Measurements from ENCODE around the gene GRAMD4.

GRAMD4 gene

DNA sequence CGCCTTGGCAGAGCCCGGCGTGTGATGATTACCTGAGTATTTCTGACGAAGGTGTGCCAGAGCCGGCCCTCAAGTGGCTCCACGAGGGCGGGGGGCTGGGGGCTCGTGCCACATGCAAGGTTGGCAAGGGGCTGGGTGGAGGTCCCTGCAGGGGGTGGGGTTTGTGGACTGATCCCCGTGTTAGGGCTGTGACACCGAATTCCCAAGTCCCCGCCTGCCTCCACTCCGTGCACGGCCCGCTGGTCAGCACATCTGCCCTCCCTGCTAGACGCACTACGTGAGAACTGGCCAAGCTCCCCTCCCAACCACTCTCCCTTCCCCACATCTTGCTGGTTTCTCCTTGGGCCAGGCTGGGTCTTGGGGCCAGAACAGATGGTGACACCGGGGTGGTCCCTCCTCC is 34.2 kb downstream of the GRAMD4 start:
- no peak for DNase-seq (ENCODE audit: low read depth in 3 of 3, low spot score in 1 of 3)

DNA sequence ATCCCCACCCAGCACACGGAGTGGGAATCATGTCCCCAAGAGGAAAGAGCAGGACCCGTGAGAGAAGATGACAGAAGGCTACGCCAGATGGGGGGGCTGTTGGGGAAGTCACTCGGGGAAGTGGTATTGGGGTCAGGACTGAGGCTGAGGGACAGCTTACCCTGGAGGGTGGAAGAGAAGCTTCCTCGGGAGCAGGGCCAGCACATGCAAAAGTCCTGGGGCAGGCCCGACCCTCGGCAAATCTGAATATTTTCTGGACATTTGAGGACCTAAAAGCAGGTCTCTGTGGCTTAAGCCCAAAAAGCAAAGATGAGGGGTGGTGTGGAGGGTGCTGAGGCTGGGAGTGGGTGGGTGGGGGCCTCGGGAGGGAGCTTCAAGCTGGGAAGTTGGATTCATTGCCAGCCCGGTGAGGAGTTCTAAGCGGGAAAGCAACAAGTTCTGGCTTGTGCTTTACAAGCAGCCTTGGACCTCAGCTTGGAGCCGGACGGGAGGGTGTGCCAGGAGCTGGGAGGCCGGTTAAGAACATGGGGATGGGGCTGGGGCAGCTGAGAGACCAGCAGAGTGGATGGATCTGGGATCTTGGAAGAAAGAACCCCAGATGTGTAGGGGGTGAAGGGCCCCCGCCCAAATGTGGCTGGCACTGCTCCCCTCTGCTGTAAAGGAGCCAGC is 34.9 kb downstream of the GRAMD4 start:
- DNase-seq (ENCODE audit: low read depth in 3 of 3, low spot score in 1 of 3) = no peak

DNA sequence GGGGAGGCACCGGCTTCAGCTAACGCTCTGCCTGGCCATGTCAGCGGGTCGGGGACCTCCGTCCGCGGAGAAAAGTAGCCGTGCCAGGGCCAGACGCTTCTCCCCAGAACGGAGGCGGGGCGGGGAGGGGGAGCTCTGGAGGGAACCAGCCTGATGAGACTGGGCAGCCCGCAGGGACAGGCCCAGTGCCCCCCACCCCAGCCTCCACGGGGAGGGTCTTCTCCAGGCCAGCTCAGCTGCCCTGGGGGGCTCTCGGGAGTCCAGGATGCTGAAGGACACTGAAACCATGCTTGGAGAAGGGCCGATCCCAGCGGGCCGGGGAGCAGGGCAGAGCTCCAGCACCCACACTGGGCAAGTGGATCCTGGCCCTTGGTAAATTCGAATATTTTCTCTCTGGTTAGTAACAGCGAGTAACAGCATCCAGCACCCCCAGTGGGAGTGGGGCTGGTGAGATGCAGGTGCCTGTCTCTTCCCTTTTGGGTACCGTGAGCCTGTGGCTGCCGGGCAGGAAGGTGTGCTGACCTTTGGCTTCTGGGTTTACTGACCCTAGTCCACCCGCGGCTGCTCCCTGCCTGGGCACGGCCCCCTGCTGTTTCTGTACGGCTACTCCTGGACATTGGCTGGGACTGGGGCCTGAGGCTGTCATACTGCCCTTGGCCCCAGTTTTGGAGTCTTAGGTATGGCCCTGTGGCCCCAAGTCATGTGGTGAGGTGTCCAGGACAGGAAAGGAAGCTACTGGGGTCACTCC is 35.8 kb downstream of the GRAMD4 start:
- DNase-seq (ENCODE audit: low read depth in 3 of 3, low spot score in 1 of 3) = no peak

DNA sequence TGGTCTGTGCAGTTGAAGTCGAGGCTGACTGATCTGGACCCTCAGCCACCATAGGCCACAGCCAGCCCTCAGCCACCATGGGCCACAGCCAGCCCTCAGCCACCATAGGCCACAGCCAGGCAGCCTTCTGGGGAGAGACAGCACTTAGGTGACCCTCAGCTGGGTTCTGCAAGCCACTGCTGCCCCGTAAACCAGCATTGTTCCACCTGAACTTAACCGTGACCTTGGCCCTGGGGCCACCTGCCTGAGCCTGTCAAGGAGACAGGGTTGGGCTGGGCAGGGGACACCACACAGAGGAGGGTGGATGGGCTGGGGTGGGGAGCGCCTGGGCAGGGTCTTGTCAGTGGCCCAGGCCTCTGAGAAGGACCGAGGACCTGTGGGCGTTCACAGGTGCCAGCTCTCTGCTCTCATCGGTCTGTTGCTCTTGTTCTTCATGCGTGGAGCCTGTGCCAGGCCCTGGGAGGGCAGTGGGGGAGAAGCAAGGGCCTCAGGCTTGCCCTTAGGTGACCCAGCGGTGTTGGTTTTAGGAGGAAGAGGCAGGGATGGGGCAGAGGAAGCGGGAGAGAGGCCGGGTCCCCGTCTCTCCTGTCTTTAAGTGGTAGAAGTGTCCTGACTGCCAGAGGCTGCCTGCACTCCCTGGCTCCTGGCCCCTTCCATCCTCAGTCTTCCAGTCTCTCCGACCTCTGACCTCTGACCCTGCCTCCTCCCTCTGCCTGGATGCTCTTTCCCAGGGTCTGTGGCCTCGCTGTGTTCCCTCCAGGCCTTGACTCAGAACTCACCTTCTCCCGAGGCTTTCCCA is 36.9 kb downstream of the GRAMD4 start:
- DNase-seq (ENCODE audit: low read depth in 3 of 3, low spot score in 1 of 3) = no peak

DNA sequence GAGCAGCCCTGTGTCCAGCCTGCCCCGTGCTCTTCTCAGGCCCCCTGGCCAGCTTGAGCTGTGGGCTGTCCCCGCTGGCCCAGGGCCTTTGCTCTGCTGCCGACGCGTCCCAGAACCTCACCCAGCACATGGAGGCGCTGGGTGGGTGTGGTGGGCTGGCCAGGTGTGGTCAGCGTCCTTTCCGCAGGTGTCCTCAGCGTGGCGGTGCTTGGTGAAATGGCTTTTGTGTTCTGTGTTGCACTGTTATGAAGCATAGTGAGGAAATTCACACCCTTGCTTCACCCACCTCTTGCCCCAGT is 37.4 kb downstream of the GRAMD4 start:
- DNase-seq (ENCODE audit: low read depth in 3 of 3, low spot score in 1 of 3) = no peak

DNA sequence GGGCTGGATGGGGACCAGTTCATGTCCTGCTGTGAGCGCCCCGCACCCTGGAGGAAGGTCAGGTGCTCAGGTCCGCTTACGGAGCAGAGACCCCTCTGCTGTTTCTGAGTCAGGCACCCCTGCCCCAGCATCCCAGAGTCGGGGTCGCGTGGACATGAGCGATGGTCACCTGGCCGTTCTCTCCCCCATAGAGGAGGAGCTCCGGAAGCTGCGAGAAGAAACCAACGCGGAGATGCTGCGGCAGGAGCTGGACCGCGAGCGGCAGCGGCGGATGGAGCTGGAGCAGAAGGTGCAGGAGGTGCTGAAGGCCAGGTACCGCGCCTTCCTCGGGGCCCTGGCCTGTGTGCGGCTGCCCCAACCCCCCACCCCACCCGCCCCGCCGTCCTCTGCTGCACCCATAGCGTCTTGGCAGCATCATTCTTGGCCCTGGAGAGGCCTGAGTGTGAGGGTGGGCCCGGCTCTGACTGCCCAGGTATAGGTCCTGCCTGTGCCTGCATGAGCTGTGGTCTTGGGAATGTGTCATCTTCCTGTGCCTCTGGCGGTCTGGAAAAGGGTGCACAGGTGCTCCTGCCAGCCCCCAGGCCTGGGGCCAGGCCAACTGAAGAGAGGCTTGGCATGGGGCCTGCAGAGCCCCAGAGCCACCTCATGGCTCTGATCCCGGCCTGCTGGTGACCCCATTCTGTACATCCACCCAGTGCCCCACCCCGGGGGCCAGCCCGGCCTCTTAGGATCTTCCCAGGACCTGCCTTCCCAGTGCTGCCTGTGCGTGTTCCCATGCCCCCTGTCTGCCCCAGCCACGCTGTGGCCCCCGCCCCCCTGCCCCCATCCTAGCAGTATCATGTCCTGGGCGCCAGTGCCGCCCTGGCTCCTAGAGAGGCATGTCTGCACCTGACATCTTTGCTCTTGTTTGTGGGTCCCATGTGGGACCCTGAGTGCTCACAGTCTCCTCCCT is 38.1 kb downstream of the GRAMD4 start:
- no peak for DNase-seq (ENCODE audit: low read depth in 3 of 3, low spot score in 1 of 3)

DNA sequence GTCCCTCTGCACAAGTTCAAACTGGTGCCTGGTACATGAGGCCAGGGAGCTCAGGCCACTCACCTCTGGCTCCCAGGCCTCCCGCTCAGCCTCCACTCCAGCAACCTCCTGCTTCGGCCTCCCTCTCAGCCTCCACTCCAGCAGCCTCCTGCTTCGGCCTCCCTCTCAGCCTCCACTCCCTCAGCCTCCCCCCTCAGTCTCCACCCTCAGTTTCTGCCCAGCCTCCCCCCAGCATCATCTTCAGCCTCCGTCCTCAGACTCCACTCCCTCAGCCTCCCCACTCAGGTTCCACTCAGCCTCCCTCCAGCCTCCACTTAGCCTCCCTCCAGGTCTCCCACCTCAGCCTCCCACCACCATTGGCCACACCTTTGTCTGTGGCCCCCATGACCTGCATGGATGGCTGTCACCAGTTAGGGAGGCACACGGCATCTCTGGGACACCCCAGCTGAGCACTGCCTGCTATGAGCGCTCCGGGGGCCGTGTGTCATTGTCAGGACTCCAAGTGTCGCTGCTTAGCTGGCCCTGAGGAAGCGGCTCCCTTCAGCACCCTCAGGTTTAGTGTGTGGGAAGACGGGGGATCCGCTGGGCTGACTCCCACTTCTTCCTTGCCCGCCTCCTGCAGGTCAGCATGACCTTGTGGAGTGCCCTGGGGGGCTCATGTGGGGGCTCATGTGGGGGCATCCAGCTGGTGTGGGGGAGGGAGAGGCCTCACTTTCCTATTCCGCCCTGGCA is 39.0 kb downstream of the GRAMD4 start:
- no peak for DNase-seq (ENCODE audit: low read depth in 3 of 3, low spot score in 1 of 3)

DNA sequence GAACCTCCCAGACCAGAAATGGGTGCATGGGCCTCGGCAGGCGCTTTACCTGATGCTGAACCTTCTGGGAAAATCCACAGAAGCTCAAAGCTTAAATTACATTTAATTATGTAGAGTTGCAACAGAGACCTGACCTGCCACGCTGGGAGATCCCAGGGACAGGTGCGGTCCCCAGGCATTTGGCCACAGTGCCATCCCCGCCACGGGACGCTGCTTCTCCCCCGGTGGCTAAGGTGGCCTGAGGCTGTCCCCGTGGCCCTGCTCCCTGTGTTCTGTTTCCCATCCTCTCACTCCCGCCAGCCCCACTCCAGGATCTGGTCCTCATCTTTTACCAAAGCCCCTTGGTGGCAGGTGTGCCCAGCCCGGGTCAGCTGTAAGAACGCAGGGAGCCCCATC is 39.6 kb downstream of the GRAMD4 start:
- no peak for DNase-seq (ENCODE audit: low read depth in 3 of 3, low spot score in 1 of 3)

DNA sequence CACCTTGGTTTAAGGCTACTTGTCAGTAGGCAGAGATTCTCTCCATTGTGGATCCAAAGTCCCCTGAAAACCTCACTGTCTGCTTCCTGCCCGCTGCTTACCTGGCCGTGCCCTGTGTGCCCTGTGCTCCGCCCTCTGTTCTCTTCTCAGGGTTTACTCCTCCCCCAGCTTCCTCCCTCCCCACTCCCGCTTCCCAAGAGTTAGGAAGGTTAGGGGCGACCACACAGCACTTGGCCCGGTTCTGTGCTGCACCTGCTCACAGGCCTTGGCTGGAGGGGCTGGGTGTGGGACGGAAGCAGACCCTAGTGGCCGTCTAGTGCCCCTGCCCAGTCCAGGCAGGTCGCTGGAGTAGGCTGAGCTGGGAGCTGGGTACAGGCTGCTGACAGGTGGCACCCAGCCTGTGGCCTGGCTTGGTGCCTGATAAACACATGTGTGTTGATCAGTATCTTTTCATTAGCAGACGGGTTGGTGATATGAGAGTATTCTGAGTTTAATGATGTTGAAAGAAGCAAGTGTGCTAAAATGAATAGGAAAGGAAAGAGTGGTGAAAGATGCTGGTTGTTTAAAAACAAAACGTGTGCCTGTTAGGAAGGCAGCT is 40.5 kb downstream of the GRAMD4 start:
- no peak for DNase-seq (ENCODE audit: low read depth in 3 of 3, low spot score in 1 of 3)

DNA sequence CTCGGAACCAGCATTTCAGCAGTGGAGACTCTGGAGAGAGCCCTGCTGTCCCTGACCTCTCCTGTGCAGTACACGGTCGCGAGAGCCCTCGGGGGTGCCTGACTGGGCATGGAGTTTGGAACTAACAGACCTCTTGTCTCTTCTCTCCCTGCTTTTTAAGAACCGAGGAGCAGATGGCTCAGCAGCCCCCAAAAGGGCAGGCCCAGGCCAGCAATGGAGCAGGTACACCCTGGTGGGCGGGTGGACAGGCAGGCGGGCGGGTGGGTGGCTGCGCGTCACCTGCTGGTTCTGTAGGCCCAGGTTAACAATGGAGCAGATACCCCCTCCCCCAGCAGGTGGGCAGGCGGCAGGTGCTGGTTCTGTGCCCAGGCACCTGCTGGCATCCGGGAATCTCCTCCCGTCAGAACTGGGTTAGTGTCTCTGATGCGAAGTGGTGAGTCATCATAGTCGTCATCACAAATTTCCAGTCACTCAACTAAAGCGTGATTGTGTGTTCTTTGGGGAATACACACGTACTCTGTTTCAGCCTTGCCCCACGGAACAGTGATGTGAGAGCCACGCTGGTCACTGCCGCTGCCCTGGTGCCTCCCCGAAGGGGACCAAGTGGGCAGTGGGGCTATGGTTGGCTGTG is 41.1 kb downstream of the GRAMD4 start:
- peak; percentile 20 to 32 (median 31) for DNase-seq (ENCODE audit: low read depth in 3 of 3, low spot score in 1 of 3)

DNA sequence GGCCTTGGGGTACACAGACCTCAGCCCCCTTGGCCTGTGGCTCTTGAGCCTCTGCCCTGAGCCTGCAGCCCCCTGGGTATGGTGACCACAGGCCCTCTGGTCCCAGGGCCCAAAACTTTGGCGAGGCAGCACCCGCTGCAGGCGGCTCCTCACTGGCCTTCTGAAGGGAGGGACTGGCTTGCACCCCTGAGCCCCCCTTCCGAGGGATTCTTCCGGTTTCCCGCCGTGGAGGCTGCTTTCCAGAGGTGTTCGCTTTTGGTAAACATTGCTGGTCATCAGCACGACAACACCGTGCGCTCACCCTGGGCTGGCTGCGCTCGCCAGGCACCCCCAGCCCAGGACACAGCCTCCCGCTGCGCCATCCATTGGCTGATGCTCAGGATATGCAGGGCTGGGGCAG is 42.0 kb downstream of the GRAMD4 start:
- DNase-seq (ENCODE audit: low read depth in 3 of 3, low spot score in 1 of 3) = no peak

DNA sequence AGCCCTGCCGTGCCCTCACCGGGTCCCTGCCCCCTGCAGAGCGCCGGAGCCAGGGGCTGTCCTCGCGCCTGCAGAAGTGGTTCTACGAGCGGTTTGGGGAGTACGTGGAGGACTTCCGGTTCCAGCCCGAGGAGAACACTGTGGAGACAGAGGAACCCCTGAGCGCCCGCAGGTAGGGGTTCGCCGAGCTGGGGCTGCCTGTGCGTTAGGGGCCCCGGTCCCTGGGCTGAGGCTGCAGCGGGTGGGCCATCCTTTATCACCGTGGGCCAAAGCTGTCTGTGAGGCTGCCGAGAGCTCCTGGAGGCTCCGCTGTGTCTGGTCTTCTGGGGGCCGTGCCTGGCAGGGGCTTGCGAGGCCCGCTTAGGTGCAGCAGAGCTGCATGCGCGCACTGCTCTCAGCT is 42.8 kb downstream of the GRAMD4 start:
- DNase-seq (ENCODE audit: low read depth in 3 of 3, low spot score in 1 of 3) = no peak

DNA sequence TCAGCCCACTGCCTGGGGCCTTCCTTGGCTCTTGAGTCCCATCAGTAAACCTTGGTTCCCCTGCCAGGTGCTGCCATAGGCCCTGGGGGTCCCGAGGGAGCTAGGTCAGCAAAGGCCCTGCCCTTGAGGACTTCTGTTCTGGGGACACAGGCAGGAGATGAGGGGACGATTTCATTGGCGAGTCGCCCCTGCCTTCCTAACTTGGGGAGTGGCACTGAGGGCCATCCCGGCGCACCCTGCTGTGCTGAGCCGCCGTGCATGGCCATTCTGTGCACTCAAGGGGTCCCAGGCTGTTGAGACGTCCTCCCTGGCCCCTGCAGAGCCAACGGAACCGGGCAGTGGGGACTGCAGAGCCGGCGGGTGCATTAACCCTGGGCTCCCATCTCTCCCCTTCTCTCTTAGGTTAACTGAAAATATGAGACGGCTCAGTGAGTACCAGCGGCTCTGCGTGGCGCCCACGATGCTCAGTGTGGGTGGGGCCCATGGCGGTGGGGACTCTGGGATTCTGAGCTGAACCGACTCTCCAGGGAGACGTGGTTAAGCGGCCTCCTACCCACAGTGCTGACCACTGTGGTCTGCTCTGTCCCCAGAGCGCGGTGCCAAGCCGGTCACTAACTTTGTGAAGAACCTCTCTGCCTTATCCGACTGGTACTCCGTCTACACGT is 43.4 kb downstream of the GRAMD4 start:
- DNase-seq (ENCODE audit: low read depth in 3 of 3, low spot score in 1 of 3) = no peak

DNA sequence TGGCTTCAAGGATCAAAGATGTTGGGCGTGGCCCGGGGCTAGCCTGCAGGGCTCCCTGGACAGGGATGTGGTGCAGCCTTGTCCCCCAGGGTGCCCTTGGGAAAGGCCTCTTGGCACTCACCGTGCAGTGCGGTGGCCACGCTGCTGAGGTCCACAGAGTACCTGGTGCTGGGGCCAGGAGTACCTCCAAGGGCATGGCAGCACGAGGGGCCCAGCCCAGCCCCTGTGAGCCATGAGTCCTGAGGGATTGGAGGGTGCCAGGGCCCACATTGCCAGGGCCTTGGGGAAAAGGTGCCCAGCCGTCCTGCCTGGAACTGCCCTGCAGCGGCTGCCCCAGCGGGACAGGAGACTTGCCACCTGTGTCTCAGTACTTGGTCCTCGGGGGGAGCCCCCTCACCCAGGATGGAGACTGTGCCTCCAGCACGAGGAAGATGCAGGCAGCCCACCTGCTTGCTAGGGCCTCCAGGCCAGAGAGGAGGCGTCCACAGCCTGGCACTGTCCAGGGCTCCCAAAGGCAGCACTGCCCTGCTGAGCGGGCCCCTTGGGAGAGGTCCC is 44.2 kb downstream of the GRAMD4 start:
- DNase-seq (ENCODE audit: low read depth in 3 of 3, low spot score in 1 of 3) = no peak

DNA sequence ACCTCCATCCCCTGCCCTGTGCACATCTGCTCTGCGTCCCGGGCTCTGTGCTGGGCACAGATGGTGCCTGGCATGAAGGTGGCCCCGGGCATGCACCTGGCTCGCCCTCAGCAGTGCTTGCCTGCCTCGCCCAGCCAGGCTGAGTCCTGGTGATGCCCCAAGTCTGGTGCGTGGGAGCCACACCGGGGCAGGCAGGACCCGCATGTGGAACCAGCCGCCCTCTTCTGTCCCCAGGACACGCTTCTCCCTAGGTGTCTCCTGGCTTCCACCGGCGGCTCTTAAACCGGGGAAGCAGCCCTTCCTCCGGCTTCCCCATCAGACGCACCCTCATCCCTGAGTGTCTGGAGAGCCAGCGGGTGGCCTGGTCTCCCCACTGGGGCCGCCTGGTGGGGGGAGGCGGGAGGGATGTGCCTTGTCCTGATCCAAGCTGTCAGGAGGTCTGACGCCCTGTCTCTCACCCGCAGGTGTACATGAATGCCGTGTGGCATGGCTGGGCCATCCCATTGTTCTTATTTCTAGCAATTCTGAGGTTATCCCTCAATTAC is 45.0 kb downstream of the GRAMD4 start:
- no peak for DNase-seq (ENCODE audit: low read depth in 3 of 3, low spot score in 1 of 3)

DNA sequence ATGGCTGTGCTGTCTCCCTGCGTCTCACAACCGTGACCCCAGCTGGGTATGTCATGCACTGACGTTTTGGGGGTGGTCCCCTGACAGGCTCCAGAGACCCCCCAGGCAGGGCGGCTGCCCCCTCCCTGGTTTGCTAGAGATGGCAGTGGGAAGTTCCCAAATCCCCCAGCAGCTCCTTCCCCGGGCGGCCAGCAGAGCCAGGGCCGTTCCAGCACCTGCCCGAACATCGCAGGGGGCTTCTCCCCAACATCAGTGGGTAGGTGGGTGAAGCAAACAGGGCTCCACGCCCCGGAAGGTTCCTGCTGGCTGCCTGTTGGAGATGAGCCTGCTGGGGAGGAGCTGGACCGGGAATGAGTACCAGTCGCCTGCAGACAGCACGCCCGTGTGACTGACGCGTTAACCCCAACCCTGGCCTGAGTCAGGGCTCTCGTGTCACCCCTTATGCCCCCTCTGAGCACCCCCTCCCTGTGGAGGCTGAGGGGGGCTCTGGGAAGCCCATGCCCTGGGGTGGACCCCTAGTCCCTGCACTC is 45.6 kb downstream of the GRAMD4 start:
- DNase-seq (ENCODE audit: low read depth in 3 of 3, low spot score in 1 of 3) = no peak

DNA sequence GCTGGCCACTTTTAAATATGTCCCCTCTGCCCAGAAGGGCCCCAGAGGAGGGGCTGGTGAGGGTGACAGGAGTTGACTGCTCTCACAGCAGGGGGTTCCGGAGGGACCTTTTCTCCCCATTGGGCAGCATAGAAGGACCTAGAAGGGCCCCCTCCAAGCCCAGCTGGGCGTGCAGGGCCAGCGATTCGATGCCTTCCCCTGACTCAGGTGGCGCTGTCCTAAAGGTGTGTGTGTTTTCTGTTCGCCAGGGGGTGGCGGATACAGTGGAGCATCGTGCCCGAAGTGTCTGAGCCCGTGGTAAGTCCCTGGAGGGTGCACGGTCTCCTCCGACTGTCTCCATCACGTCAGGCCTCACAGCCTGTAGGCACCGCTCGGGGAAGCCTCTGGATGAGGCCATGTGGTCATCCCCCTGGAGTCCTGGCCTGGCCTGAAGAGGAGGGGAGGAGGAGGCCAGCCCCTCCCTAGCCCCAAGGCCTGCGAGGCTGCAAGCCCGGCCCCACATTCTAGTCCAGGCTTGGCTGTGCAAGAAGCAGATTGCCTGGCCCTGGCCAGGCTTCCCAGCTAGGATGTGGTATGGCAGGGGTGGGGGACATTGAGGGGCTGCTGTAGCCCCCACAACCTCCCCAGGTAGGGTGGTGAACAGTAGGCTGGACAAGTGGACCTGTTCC is 46.5 kb downstream of the GRAMD4 start:
- no peak for DNase-seq (ENCODE audit: low read depth in 3 of 3, low spot score in 1 of 3)

DNA sequence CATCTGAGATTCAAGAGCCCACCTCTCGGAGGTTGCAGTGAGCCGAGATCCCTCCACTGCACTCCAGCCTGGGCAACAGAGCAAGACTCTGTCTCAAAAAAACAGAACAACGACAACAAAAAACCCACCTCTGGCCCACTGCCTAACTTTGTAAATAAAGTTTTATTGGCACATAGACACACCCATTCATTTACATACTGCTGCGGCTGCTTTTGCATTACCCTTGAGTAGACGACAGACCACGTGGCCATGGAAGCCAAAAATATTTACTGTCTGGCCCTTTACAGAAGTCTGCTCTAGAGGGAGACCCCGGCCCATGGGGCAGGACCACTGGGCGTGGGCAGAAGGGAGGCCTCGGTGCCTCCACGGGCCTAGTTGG is 47.0 kb downstream of the GRAMD4 start:
- no peak for DNase-seq (ENCODE audit: low read depth in 3 of 3, low spot score in 1 of 3)

Data from stimulated activated CD4-positive, alpha-beta T cell treated with anti-CD3 and anti-CD28 coated beads, TNF-alpha, amount 100 ng/mL, for 1 hour (primary cell).